ENCODE measurements around the gene ATCAY.

DNA sequence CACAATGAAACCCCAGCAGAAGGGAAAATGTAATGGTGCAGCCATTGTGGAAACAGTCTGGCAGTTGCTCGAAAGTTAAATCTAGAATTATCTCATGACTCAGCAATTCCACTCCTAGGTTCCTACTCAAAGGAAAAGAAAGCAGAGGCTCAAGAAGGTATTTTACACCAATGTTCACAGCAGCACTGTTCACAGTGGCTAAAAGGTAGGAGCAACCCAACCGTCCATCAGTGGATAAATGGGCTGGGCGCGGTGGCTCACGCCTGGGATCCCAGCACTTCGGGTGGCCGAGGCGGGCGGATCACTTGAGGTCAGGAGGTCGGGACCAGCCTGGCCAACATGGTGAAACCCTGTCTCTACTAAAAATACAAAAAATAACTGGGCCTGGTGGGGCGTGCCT is 37.5 kb upstream of the ATCAY start:
- TF ChIP-seq, protein P1, sequence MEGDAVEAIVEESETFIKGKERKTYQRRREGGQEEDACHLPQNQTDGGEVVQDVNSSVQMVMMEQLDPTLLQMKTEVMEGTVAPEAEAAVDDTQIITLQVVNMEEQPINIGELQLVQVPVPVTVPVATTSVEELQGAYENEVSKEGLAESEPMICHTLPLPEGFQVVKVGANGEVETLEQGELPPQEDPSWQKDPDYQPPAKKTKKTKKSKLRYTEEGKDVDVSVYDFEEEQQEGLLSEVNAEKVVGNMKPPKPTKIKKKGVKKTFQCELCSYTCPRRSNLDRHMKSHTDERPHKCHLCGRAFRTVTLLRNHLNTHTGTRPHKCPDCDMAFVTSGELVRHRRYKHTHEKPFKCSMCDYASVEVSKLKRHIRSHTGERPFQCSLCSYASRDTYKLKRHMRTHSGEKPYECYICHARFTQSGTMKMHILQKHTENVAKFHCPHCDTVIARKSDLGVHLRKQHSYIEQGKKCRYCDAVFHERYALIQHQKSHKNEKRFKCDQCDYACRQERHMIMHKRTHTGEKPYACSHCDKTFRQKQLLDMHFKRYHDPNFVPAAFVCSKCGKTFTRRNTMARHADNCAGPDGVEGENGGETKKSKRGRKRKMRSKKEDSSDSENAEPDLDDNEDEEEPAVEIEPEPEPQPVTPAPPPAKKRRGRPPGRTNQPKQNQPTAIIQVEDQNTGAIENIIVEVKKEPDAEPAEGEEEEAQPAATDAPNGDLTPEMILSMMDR (IDR thresholded peaks at IDR 0.05): no peak
- no peak for TF ChIP-seq EP300 (IDR thresholded peaks at IDR 0.05)
- TF ChIP-seq POLR2A (IDR thresholded peaks at IDR 0.05): no peak
- no peak for TF ChIP-seq POLR2AphosphoS5 (IDR thresholded peaks at IDR 0.05)

Measured in suprapubic skin (tissue), 4 donors.